Osteoblast (primary cell): ENCODE measurements around the gene LRMDA. TPM values are rescaled to one million over a fixed set of nuclear protein-coding genes. Genes with fewer than 3 reads are reported as not detected.

ENCODE experiments used
- DNase-seq: peaks from one replicate; pipeline ENCODE4 v3.0.0; 2011; ENCODE audit warnings: low spot score, mixed read lengths; ENCODE audit not compliant: insufficient read length; ENCODE audit errors: missing footprints
- H2AFZ ChIP-seq: 2 replicates; pipeline ENCODE4 v1.6.0; 2011; ENCODE audit warnings: mild to moderate bottlenecking, low read length
- H3K27ac ChIP-seq: 2 replicates; pipeline ENCODE4 v1.5.1; 2011; ENCODE audit warnings: mild to moderate bottlenecking, low read depth, low read length, moderate library complexity
- H3K27me3 ChIP-seq: 2 replicates; pipeline ENCODE4 v1.6.0; 2012; ENCODE audit warnings: mild to moderate bottlenecking, control low read depth, inconsistent platforms, low read length, moderate library complexity; ENCODE audit not compliant: insufficient read depth
- H3K36me3 ChIP-seq: 2 replicates; pipeline ENCODE4 v1.5.1; 2011; ENCODE audit warnings: mild to moderate bottlenecking, low read length, control low read depth, moderate library complexity; ENCODE audit not compliant: insufficient read depth
- H3K4me1 ChIP-seq: 2 replicates; pipeline ENCODE4 v1.5.1; 2011; ENCODE audit warnings: mild to moderate bottlenecking, low read length, control low read depth, moderate library complexity; ENCODE audit not compliant: insufficient read depth
- H3K4me2 ChIP-seq: 2 replicates; pipeline ENCODE4 v1.6.0; 2011; ENCODE audit warnings: mild to moderate bottlenecking, low read length; ENCODE audit not compliant: insufficient read depth
- H3K4me3 ChIP-seq: fragments of 200-600 bp; sonication (generic); 3 replicates; pipeline ENCODE4 v1.5.1; 2012; ENCODE audit warnings: mild to moderate bottlenecking, low read length, inconsistent platforms; ENCODE audit not compliant: insufficient read depth
- H3K79me2 ChIP-seq: 2 replicates; pipeline ENCODE4 v1.6.0; 2012; ENCODE audit warnings: mild to moderate bottlenecking, low read length, control low read depth, inconsistent platforms; ENCODE audit not compliant: insufficient read depth
- H3K9me3 ChIP-seq: 2 replicates; pipeline ENCODE4 v1.5.1; 2011; ENCODE audit warnings: low read depth, low read length, control low read depth
- H4K20me1 ChIP-seq: 2 replicates; pipeline ENCODE4 v1.6.0; 2012; ENCODE audit warnings: mild to moderate bottlenecking, low read length, control low read depth; ENCODE audit not compliant: insufficient read depth
- CTCF ChIP-seq: IDR thresholded peaks from 2 replicates; pipeline ENCODE4 v1.5.1; 2011; ENCODE audit warnings: mild to moderate bottlenecking, low read depth, low read length, moderate library complexity; ENCODE audit errors: extremely low read depth
- total RNA-seq: library from RNA; depleted of rRNA; stranded (reverse); fragments of >200 nt; gene quantifications from 2 replicates; pipeline ENCODE4 v1.2.3, GENCODE V29; 2012

Gene LRMDA
- total RNA-seq, 1 donor, result 18.5 TPM

- peaks cover 6% of the 10 kb centered on the region for H3K4me1 ChIP-seq
- no peak overlapping the region for H3K4me2 ChIP-seq
These were observed 67.5 kb downstream of the LRMDA start for GRCh38 chr10:75498884-75499350.

GRCh38 chr10:75499556-75500160 lies 68.2 kb downstream of the LRMDA start:
- DNase-seq, result no peak
- Histone ChIP-seq H3K27ac (no peak overlapping the region), H4K20me1 (no peaks in the 10 kb centered on the region), H2AFZ (no peak overlapping the region), H3K36me3 (no peaks in the 10 kb centered on the region), H3K4me1 (peaks cover 6% of the 10 kb centered on the region), H3K4me2 (no peak overlapping the region), H3K9me3 (no peaks in the 10 kb centered on the region), H3K79me2 (no peaks in the 10 kb centered on the region), H3K4me3 (no peak overlapping the region), H3K27me3 (no peaks in the 10 kb centered on the region)
- TF ChIP-seq CTCF, result no peak

More at GRCh38 chr10:75498884-75499350, 67.5 kb downstream of the LRMDA start:
- H3K79me2 ChIP-seq, result no peaks in the 10 kb centered on the region
- no peak for DNase-seq
- H3K9me3 ChIP-seq, result no peaks in the 10 kb centered on the region
- H3K27me3 ChIP-seq, result no peaks in the 10 kb centered on the region
- no peak overlapping the region for H3K4me3 ChIP-seq
- H3K27ac ChIP-seq, result no peak overlapping the region
- H4K20me1 ChIP-seq, result no peaks in the 10 kb centered on the region
- no peaks in the 10 kb centered on the region for H3K36me3 ChIP-seq
- H2AFZ ChIP-seq, result no peak overlapping the region
- no peak for TF ChIP-seq CTCF

GRCh38 chr10:75502389-75502788 lies 71.0 kb downstream of the LRMDA start:
- Histone ChIP-seq H3K27me3 (no peaks in the 10 kb centered on the region), H3K9me3 (no peaks in the 10 kb centered on the region)

More at GRCh38 chr10:75502389-75502788, 71.0 kb downstream of the LRMDA start:
- Histone ChIP-seq H3K27ac (no peak overlapping the region), H3K4me1 (peaks cover 6% of the 10 kb centered on the region), H4K20me1 (no peaks in the 10 kb centered on the region), H3K36me3 (no peaks in the 10 kb centered on the region), H2AFZ (no peak overlapping the region), H3K4me3 (no peak overlapping the region), H3K4me2 (no peak overlapping the region), H3K79me2 (no peaks in the 10 kb centered on the region)
- DNase-seq, result no peak
- TF ChIP-seq CTCF, result no peak
